Mammary microvascular endothelial cell (primary cell): ENCODE data around the gene LTBP1. TPM values are rescaled to one million over a fixed set of nuclear protein-coding genes. Genes with fewer than 3 reads are reported as not detected.

Experiments used
- total RNA-seq: library from RNA; depleted of rRNA; stranded (reverse); fragments of >200 nt; gene quantifications from 2 replicates; pipeline ENCODE4 v1.2.3, GENCODE V29; 2015

Gene LTBP1
- total RNA-seq = 27.4 and 27.5 TPM in 2 replicates

GRCh38 chr2:32946314-32947075 lies at the start of gene LTBP1:
Gene LTBP1, plus strand, starts transcription at chr2:32946953. Its CDS starts 372 bp downstream, at chr2:32947325.

